HG02840 (cell line): ENCODE results near the gene RFX2.
"Not testable (repeated sequence)": the region's sequence is repeated elsewhere in the genome, so short reads cannot be mapped to it uniquely, and the experiment has no call there.

Experiments
- ATAC-seq: cut with Tn5 transposase; IDR thresholded peaks from one replicate; pipeline ENCODE4 v1.9.1; 2021; ENCODE audit warnings: mild to moderate bottlenecking, moderate library complexity, moderate number of reproducible peaks; ENCODE audit not compliant: unreplicated experiment, low FRiP score

RFX2 gene

DNA sequence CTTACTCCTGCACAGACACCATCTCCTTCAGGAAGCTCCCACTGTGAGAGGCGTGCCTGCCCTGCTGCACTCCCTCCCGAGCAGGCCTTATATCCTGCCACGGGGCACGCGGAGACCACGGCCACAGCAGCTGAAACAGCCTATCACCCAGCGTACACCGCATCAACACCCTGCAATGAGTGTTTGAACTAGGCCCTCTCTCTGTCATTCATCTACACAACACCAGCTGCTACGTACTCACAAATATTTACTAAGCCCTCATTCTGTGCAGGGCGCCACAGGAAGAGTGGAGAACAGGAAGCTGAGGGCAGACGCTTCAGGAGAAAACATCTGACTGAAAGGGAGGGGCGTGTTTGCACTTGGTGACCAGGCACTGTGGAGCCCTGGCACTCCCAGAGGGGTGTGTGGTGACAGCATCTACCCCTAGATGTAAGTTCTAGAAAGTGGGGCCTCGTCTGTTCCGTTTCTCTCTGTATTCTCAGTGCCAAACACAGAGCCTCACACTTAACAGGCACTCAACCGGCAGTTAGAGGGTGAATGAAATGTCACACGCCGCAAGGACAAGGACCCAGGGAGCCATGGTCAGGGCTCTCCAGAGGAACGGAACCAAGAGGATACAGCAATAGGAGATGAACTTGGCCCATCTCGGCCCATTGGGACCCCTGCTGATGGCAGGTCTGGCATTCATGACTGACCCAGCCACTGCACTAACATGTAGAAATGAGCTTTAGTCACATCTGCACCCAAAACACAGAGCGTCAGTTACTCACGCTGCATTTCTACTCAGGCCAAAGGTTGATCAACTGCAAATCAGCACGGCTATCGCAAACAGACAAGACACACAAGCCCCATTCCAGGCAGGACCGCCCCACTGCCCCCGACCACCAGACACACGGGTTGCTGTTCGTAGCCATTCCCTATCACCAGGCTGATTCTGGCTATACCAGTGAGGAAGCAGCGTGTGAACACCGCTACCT, 148.0 kb downstream of the RFX2 start:
- no peak for ATAC-seq

GRCh38 chr19:5961641-5961968, 148.7 kb downstream of the RFX2 start:
- not testable (repeated sequence) for ATAC-seq

GRCh38 chr19:5960005-5961001, 150.0 kb downstream of the RFX2 start:
- no peak for ATAC-seq

- ATAC-seq = no peak
These were observed 150.9 kb downstream of the RFX2 start for GRCh38 chr19:5959260-5960004.

DNA sequence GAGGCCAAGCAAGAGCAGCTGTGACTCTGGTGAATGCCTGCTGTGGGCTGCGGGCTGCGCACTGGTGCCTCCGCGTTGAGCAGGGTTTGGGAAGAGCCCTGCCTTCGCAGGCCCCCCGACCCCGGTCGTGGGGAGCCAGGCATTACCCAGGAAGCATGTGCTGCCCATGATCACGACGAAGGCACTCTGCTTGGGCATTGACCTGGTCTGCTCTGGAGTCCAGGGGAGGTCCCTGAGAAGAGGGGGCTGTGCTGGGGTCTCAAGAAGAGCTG, 151.5 kb downstream of the RFX2 start:
- no peak for ATAC-seq

DNA sequence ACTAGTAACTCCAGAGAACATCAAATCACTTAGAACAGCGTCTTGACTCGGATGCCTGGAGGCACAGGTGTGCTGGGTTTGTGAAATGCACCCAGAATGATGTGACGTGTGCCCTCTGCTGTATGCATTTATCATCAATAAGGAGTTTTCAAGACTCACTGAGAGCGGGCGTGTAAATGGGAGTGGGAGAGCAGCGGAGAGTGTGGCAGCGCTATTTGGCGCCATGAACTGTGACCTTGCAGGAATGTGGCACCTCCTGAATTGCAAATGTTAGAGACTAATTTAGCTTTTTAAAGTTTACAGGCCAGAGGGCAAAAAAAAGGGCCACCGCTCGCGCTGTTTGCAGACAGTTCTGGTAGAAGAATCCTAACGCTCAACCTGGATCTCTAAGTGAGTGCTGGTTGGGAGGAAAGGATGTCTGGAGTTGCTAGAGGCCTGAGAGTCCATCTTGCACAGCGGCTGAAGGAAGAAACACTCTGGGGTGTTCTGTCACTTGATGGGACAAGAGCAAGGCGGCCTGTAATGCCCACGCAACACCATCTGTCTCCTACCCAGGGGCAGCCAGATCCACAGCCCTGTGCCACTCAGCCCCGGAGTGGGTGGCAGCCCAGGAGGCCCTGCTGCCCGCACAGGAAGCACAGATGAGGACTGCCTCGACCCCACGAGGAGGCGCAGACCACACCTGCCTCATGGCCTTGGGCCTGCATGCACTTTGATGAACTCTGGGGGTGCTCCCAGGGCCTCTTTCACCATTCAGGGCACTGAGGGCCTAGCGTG, 152.0 kb downstream of the RFX2 start:
- no peak for ATAC-seq

DNA sequence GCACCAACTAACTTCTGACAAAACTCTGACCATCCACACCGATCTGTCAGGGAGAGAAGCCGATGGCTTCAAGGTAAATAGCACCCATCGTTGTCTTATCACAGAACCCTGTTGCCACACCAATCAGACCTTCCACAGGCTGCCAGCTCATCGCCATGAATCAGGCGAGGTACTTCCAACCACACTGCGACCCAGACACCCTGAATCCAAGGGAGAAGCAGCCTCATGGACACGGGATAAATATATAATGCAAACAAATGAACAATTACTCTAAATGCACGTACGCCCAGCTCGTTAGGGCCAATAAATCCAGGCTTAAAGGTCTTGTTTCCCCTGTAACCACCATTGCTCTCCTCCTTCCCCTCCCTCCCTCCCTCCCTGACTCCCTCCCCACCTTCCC, 153.1 kb downstream of the RFX2 start:
- ATAC-seq = no peak

GRCh38 chr19:5956728-5957127, 153.6 kb downstream of the RFX2 start:
- ATAC-seq = no peak

DNA sequence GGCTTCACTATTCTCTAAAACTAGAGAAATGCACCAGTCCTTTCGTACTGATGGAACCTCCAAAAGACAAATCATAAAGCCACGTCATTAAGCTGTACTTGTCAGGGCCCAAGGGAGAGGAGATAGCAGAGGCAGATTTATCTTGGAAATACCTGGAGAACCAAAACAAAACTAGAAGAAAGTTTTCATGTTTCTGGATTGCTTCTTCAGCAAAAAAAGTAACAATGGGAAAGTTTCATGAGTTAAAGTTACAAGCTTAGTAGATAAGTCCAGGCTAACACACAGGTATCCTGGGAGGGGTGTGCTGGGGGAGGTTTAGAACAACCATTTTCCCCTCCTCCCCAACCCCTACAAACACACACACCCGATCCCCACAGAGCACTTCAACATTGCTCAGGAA, 154.0 kb downstream of the RFX2 start:
- no peak for ATAC-seq

GRCh38 chr19:5955636-5955935, 154.7 kb downstream of the RFX2 start:
- ATAC-seq = no peak

- ATAC-seq = no peak
These were observed 156.0 kb downstream of the RFX2 start for GRCh38 chr19:5954293-5954692.

GRCh38 chr19:5953680-5954213, 156.6 kb downstream of the RFX2 start:
- ATAC-seq = no peak

DNA sequence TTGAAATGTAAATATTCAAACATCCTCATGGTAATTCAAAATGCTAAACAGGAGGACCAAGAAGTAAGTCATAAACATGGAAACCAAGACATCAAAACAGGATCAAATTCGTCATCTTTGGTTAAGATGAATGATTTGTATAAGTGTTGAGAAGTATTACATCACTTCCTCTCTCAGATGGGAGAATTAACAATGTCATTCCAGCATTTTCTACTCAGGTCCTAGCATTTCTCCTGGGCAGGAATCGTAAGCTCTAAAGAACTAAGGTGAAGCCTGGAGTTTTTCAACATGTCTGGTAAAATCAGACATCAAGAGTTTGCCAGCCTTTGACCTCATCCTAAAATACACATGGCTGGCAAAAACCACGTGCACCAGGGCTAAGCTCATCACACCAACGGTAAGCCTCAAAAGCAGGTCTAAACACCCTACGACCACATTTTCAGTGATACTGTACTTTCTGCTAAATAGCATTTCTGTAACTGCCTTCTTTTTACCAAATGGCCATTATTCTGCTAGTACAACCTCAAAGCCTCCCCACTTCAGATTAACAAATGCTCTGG, 157.2 kb downstream of the RFX2 start:
- no peak for ATAC-seq

GRCh38 chr19:5952193-5953029, 157.9 kb downstream of the RFX2 start:
- no peak for ATAC-seq

DNA sequence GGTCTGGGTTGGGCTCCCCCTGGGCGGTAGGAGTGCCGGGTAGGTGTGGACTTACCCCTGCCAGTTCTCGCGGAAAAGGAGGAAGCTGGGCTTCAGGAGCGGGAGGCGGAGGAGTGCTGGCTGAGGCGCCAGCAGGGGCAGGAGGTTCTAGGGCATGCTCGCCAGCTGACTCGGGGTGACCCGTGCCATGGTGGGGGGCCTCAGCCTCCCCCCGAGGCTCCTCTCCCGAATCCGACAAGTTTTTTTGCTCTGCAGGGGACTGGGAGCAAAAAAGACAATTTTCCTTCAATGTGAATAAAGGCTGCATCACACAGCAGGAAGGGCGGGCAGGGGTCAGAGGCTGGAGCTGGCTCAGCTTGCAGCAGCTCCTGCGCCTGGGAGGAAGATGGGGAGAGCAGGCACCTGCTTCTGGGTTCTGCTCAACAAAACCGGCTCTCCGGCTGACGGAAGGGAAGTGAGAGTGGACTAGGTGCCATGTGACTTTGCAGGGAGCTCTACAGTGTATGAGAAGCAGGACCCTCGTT, 158.9 kb downstream of the RFX2 start:
- no peak for ATAC-seq

DNA sequence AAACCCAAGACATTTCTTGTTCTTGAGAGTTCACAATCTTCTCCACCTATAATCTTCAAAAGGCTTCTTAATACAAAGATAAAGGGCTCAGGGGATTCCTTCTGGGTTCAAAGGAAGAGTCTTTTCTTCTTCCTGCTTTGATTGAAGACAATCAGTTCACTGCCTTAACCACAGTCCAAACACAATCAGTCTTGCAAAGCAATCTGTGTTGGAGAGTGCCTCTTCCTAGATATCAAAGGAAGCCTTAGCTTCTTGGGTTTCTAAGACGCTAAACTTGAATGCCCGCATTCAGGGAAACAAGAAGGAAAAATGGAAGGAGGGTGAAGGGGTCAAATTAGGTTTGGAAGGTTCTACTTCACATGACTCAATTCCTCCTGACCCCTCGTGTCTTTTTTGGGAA, 159.6 kb downstream of the RFX2 start:
- ATAC-seq = no peak

GRCh38 chr19:5949792-5950305, 160.5 kb downstream of the RFX2 start:
- no peak for ATAC-seq
